Measurements from ENCODE around the gene AP1AR.
"Not testable (repeated sequence)": the region's sequence is repeated elsewhere in the genome, so short reads cannot be mapped to it uniquely, and the experiment has no call there.

The AP1AR gene

DNA sequence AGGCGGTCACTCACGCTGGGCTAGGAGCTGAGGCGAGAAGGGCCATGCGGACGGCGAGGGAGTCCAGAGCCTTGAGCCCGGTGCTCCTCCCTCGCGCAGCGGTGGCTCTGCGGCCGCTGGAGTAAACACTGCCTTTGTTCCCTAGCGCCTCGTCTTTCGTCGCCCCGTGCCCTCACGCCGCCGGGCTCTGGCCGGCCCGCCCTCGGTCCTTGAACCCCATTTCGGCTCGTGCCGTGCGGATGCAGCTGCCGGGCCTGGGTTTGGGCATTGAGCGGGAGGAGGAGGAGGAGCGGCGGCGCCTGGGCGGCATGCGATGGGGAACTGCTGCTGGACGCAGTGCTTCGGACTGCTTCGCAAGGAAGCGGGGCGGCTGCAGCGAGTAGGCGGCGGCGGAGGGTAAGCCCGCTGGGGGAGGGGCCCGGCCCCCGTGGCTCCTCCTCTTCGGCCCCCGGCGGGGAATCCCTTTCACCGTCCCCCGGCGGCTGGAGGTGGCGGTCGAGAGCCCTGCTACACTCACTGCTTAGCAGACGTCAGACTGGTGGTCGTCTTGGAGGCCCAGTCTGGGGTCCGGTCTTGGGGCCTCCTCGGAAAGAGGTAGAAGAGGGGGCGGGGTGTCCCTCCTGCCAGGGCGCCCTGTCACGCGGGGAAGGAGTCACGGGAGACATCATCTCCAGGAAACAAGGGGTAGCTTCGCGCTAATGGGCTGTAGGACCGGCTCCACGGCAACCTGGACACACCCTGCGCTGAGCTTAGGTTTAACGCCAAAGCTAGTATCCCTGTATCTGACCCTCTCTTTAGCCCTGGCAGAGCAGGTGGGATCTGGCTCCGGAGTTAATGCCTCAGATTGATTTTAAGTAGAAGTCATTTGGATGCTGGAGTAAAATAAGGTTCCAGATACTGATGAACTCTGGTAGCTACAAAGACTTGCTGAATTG lies at the start of gene AP1AR:
Gene AP1AR (plus strand): TSS at position 9 of the 935 bp plus-strand sequence. CDS start 305 bp downstream, at position 314.
- peak; percentile 56 to 77 for DNase-seq (ENCODE audit: low read depth in 2 of 2)

DNA sequence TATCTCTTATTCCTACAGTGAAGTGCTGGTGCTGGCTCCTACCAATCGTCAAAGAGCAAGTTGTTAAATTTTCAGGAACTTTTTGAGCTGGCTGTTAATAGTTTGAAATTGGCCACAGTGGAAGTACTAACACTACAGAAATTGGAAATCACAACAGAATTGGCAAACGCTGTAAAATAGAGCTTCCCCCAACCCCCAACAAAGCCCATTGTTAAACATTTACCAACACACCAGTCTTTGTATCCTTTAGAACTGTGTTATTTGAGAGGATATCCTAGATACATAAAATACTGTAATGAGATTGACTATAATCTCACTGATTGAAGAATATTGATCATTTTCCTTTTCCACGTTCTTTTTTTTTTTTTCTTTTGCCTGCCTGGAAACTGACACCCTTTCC lies 49.0 kb upstream of the AP1AR start:
- DNase-seq (ENCODE audit: low read depth in 2 of 2), result no peak

DNA sequence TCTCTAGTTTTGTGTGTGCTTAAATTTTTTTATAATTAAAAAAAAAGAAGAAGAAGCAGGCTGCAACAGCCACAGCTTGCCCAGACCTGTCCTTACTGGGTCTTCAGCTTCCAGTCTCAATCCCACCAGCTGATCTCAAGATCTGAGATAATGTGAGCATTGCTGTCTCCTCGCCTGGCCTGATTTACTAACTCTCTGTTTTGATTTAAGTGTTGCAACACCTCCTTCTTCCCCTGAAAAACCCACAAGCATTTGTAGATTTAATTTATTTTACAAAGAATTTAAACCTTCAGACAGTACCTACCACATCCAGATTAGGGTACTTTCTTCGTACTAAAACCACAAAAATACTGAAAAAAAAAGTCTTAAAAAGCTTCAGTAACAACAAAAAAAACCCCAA lies 48.3 kb upstream of the AP1AR start:
- DNase-seq (ENCODE audit: low read depth in 2 of 2), result no peak

DNA sequence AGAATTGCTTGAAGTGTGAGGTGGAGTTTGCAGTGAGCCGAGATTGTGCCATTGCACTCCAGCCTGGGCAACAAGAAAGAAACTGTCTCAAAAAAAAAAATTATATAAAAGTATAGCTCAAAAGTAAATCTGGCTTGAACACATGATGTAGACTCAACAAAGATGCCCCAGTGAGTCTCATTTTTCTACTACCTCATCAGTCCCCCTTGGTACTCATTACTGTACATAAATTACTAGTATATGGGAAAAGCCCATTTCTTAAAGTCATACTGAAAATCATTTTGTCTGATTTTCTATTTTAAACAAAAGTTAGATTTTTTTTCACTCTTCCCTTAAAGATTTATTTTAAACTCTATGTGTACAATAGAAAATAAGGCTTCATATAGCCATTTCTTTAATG lies 47.1 kb upstream of the AP1AR start:
- no peak for DNase-seq (ENCODE audit: low read depth in 2 of 2)

- DNase-seq (ENCODE audit: low read depth in 2 of 2), result no peak
Measured at GRCh38 chr4:112185334-112185733, 46.3 kb upstream of the AP1AR start.

DNA sequence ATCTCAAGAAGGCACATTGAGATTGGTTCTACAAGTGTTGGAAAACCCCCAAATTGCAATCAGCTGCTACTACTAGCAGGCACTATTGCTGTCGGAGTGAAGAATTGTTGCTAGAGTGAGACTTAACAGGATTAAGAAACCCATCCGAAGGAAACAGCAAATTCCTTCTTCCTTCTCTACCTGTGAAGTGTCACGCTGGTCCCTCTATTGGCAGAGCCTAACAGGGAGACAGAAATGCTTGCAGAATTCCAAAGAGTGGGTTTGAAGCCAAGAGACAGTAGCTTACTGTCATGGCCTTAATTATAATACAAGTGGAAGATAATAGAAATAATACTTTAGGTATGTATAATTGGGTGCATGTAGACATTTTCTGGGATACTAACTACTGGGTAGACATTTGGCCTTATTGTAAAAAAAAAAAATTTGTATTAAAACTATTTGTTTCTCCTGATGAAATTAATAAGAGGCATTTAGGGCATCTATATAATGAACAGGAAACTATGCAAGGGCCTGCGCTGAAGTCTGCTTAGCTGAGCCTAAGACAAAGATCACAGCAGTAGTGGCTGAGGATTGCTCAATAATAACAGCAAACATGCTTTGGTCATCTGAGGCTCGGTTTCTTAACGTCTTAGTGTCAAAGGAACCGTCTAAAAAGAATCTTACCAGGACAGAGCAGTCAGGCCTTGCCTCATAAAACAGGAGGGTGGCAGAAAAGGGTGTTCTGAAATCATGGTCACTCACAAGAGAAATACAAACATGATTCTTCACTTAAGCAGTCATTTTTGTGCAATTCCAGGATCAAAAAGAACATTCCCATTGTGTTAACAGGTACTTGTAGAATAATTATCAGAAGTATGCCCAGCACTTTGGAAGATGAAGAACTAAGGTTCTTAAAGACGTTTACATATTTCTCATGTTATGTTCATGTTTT lies 45.6 kb upstream of the AP1AR start:
- DNase-seq (ENCODE audit: low read depth in 2 of 2), result no peak

DNA sequence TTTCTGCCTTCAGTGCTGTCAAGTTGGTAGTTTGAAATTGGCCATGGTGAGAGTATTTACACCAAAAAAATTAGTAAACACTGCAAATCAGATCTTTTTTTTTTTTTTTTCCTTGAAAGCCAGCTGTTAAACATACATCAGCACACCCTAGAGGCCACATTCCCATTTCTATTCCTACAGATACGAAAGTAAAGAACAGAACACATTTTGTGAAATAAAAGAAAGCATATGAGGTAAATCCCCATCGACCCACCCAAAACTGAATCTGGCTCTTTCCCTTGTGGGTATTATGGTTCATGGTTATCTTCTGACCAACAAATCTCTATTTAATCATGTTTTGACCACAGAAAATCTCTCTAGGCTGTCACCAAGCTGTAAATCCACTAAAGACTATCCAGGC lies 41.8 kb upstream of the AP1AR start:
- DNase-seq (ENCODE audit: low read depth in 2 of 2), result no peak

- no peak for DNase-seq (ENCODE audit: low read depth in 2 of 2)
Measured at GRCh38 chr4:112190684-112191083, 40.9 kb upstream of the AP1AR start.

- no peak for DNase-seq (ENCODE audit: low read depth in 2 of 2)
Measured at GRCh38 chr4:112196461-112196860, 35.1 kb upstream of the AP1AR start.

GRCh38 chr4:112199041-112199440 lies 32.5 kb upstream of the AP1AR start:
- DNase-seq (ENCODE audit: low read depth in 2 of 2), result no peak

DNA sequence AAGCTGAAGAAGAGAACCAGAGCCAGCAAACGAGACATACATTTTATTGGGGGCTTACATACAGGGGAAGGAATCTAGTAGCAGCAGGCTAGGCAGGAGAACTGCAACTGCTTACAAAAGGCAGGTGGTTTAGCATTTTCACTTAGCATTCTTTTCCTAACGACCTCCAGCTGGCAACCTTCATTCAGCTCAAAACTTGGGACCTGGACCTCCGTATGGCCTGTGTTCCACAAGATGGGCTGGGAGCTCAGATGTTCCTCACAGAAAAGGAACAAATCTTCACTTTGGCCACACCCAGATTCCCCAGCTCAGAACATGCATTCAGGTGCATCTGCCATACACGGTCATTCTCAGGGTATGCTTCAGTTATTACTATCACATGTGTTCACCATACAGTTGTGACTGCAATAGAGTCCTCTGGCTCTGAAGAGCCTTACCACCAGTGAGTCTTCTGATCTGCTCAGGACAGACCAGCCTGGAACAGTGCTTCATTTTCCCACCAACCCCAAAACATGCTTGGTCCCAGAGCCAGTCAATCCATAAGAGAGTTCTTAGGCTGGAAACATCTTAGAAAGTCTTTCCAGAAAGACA lies 29.6 kb upstream of the AP1AR start:
- no peak for DNase-seq (ENCODE audit: low read depth in 2 of 2)

DNA sequence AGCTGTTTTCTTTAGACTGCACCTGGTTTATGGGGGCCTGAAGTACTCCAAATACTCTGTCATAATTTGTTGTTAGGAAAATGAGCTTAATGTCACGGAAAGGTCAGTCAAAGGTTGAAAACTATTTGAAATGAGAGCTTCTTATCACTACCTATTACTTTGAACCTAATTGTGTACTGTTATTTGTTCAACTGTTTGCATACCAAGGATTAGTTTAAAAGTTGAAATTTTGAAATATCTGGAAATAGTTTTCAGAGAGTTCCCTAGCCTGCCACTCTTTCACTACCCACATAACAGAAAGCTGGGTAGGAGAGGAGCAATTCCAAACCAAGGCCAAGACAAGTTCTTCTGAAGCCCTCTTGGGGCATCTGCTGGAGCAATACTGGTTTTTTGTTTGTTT lies 28.0 kb upstream of the AP1AR start:
- DNase-seq (ENCODE audit: low read depth in 2 of 2), result no peak

- DNase-seq (ENCODE audit: low read depth in 2 of 2), result no peak
Measured at GRCh38 chr4:112206431-112206830, 25.2 kb upstream of the AP1AR start.

DNA sequence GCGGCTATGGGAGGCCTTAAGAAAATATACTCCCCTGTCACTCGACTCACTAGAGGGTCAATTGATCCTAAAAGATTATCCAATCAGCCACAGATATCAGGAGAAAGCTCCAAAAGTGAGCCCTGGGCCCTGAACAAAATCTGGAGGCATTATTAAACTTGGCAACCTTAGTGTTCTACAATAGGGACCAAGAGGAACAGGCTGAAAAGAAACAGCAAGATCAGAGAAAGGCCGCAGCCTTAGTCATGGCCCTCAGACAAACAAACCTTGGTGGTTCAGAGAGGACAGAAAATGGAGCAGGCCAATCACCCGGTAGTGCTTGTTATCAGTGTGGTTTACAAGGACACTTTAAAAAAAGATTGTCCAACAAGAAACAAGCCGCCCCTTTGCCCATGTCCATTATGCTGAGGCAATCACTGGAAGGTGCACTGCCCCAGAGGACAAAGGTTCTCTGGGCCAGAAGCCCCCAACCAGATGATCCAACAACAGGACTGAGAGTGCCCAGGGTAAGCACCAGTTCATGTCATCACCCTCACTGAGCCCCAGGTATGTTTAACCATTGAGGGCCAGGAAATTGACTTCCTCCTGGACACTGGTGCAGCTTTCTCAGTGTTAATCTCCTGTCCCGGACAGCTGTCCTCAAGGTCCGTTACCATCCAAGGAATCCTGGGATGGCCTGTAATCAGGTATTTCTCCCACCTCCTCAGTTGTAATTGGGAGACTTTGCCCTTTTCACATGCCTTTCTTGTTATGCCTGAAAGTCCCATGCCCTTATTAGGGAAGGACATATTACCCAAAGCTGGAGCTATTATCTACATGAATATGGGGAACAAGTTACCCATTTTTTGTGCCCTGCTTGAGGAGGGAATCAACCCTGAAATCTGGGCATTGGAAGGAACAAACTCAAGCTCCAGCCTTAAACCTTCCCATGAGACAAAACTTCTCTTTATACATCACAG lies 23.2 kb upstream of the AP1AR start:
- not testable (repeated sequence) for DNase-seq (ENCODE audit: low read depth in 2 of 2)

DNA sequence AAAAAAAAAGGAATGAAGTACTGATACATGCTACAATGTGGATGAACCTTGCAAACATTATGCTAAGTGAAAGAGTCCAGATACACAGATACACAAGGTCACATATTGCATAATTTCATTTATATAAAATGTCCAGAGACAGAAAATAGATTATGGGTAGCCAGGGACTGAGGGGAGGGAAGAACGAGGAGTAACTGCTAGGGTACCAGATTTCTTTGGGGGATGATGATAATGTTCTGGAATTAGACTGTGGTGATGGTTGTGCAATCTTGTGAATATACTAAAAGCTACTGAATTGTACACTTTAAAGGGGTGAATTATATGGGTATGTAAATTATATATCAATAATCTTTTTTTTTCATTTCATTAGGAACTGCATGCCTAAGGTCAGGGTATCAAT lies 20.8 kb upstream of the AP1AR start:
- DNase-seq (ENCODE audit: low read depth in 2 of 2), result no peak

GRCh38 chr4:112213091-112213490 lies 18.5 kb upstream of the AP1AR start:
- DNase-seq (ENCODE audit: low read depth in 2 of 2), result no peak

- no peak for DNase-seq (ENCODE audit: low read depth in 2 of 2)
Measured at GRCh38 chr4:112213856-112214255, 17.7 kb upstream of the AP1AR start.

GRCh38 chr4:112214390-112215264 lies 17.0 kb upstream of the AP1AR start:
- DNase-seq (ENCODE audit: low read depth in 2 of 2), result no peak

DNA sequence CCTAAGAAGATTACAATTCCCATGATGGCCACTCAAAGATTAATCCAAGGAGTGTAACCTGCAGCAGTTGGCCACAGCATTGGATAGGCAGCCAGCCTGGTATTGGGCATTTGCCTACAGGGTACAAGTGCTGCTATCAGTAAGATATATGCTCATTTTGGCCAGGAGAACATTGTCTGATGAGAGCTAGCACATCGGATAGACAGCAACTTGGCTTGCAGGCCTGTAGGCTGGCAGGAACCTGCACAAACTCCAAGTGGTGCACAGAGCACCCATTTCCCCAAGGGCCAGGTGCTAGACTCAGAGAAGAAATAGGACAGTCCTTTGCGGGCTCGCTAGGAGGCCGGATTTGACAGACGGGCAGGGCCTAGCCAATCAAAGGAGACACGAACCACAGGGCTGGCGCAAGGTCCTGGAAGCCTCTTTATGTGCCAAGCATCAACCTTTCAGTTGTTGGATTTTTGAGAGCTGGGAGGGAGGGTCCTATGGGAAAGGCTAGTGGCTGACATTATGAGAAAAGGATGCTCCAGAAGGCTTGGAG lies 11.7 kb upstream of the AP1AR start:
- DNase-seq (ENCODE audit: low read depth in 2 of 2), result no peak
